NCI-H460 (cell line): ENCODE results near the gene ST3GAL3. TPM values are rescaled to one million over a fixed set of nuclear protein-coding genes. Genes with fewer than 3 reads are reported as not detected.

Source experiments
- DNase-seq: peaks from one replicate; pipeline ENCODE4 v3.0.0-alpha.2; 2016; ENCODE audit warnings: low read depth; ENCODE audit errors: extremely low read depth
- polyA plus RNA-seq: library from polyadenylated mRNA; depleted of rRNA; stranded (reverse); fragments of >200 nt; gene quantifications from 2 replicates; pipeline ENCODE4 v1.2.3, GENCODE V29; 2014; cell fraction: nucleus; rRNA removed
- total RNA-seq: library from RNA; depleted of rRNA; stranded (reverse); fragments of >200 nt; shearing (Covaris generic); gene quantifications from 2 replicates; pipeline ENCODE4 v1.2.3, GENCODE V29; 2014; rRNA removed

Gene ST3GAL3, protein sequence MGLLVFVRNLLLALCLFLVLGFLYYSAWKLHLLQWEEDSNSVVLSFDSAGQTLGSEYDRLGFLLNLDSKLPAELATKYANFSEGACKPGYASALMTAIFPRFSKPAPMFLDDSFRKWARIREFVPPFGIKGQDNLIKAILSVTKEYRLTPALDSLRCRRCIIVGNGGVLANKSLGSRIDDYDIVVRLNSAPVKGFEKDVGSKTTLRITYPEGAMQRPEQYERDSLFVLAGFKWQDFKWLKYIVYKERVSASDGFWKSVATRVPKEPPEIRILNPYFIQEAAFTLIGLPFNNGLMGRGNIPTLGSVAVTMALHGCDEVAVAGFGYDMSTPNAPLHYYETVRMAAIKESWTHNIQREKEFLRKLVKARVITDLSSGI
- total RNA-seq: 11.6 and 12.6 TPM in 2 replicates
- 10.7 and 14.3 TPM in 2 replicates for polyA plus RNA-seq

DNA sequence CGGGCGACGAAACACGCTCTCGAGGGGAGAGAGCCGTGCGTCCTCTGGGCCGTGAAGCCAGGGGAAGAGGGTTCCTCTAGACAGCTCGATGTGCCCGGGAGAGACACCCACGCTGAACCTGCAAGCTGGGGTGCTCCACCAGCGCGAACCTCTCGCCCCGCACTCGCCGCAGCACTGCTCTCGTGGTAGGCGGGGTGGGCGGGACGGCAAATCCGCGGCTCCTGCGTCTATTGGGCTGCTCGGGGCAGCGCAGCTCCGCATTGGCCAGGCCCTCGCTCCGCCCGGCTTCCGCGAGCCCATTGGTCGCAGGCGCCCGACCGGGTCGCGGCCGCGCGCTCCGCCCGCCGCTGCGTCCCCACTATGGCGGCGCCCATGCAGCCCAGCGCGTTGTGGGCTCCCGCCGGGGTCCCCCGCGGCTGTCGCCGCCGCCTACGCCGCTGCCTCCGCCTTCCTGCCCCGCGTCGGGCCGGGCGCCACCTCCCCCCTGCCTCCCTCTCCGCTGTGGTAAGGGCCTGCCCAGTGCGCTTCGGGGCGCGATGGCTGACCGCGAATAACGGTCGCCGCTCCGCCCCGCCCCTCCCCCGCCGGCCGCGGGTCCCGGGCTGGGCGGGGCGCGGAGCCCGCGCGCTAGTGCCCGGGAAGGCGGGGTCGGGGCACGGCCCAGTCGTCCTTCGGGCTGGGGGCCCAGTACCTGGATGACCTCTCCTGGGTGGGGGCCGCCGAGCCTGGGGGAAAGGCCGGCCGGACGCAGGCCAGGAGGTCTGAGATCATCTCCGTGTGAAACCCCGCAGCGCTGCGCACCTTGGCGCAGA is at the start of gene ST3GAL3:
ST3GAL3 (plus strand) TSS at position 347 of the 812 bp plus-strand sequence. CDS start 28,727 bp downstream, outside the sequence.
- DNase-seq: peak; percentile 85

- no peak for DNase-seq
These were observed 47.8 kb upstream of the ST3GAL3 start for GRCh38 chr1:43659212-43660166.

GRCh38 chr1:43660355-43660754 is 47.0 kb upstream of the ST3GAL3 start:
- no peak for DNase-seq

DNA sequence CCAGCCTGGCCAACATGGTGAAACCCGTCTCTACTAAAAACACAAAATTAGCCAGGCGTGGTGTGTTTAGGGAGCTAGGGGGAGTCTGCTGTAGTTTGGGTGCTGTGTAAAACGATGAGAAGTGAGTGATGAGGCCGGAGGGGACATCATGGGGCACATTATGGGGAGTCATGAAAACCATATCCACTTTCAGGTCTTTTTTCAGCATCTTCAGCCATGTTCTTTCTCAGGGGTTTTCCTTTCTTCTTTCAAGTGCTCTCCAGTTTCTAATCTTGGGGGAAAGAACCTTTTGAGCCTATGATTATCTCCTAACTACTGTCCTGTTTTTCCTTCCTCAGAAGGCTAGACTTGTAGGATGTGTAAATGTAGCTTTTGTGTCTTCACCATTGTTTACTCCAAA is 43.0 kb upstream of the ST3GAL3 start:
- no peak for DNase-seq

- no peak for DNase-seq
These were observed 40.7 kb upstream of the ST3GAL3 start for GRCh38 chr1:43666608-43667007.

GRCh38 chr1:43668956-43669355 is 38.4 kb upstream of the ST3GAL3 start:
- no peak for DNase-seq

DNA sequence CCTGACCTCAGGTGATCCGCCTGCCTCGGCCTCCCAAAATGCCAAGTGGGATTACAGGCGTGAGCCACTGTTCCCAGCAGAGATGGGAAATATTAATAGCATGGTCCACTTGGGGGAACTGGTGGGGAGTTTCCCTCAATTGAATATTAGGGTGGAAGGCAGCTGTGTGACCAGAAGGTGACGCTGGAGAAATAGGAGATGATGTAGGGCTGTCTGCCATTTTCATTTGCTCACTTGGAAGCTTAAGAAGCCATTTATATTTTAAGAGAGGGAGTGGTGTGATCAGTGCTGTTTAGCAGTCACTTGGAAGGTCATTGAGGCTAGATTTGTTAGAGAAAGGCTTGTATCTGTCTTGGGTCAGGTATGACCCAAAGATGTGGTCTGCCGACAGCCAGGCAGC is 37.5 kb upstream of the ST3GAL3 start:
- DNase-seq: no peak

DNA sequence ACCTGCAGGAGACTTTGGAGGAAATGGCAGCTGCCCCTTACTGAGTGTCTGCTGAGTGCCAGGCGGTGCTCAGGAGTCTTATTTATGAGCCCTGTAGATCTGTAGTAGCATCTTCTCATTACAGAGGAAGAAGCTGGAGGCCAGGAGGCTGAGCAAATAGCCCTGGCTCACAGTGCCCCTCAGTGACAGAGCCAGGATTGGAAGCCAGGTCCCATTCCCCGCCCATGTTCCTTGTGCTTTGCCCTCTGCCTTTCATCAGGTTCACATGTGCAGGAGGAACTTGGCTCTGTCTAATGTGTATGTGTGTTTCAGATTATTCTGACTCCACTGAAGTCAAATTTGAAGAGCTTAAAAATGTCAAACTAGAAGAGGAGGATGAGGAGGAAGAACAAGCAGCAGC is 36.1 kb upstream of the ST3GAL3 start:
- no peak for DNase-seq

- no peak for DNase-seq
These were observed 35.6 kb upstream of the ST3GAL3 start for GRCh38 chr1:43671626-43672330.

GRCh38 chr1:43673261-43673660 is 34.1 kb upstream of the ST3GAL3 start:
- DNase-seq: no peak

- no peak for DNase-seq
These were observed 28.4 kb upstream of the ST3GAL3 start for GRCh38 chr1:43678940-43679339.

DNA sequence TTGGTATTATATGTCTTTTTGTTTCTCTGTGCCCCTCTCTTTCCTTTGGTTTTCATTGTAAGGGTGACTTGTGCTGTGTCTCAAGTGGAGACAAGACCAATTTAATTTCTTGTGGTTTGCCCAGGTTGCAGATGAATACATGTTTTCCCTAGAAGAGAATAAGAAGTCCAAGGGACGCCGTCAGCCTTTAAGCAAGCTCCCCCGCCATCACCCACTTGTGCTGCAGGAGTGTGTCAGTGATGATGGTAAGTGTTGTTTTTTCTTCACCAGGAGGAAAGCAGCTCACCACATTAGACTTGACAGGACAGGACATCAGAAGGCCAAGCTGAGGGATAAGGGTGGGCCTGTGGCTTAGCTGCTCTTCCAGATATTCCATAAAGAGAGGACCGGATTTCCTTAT is 23.8 kb upstream of the ST3GAL3 start:
- no peak for DNase-seq

GRCh38 chr1:43686801-43687200 is 20.5 kb upstream of the ST3GAL3 start:
- DNase-seq: no peak

GRCh38 chr1:43687301-43688108 is 19.8 kb upstream of the ST3GAL3 start:
- no peak for DNase-seq

DNA sequence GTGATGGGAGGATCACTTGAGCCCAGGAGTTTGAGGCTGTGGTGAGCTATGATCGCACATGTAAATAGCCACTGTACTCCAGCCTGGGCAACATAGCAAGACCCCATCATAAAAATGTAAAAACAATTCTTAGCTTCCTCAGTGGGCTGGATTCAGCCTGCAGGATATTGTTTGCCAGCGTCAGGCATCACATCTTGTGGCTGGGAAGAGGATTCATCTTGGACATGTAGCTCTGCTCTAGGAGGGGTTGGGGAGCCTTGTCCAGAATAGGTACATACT is 19.3 kb upstream of the ST3GAL3 start:
- DNase-seq: no peak

DNA sequence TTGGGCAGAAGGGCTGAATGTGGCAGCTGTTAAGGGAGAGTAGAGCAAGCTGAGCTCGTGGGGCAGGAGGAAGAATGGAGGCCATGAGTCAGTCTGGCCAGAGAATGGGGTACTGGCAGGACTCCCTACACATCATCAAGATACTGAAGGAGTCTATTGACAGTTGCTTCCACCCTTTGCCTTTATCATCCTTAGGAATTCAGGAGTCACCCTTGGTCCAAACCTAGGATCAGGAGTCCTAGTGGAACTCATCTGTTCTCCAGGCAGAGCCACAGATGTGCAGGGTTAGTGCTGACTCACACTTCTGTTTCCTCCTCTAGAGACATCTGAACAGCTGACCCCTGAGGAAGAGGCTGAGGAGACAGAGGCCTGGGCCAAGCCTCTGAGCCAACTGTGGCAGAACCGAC is 18.7 kb upstream of the ST3GAL3 start:
- DNase-seq: no peak

DNA sequence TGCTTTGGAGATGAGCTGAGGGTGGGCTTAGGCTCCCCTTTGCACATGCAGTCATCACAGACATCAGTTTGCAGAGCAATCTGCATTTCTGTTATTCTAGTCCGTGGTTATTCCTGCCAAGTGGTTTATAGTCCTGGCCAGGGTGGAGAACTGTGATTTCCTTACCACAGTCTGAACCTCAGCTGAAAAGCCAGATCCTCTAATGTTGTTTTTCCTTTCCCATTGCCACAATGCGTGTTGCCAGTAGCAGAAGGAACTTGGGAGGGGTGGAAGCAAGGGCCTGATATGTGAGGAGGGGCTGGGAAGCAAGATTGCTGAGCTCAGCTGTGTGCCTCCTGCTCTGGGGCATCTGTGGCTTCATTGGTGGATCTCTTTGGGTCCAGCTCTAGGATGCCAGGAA is 18.0 kb upstream of the ST3GAL3 start:
- DNase-seq: no peak

DNA sequence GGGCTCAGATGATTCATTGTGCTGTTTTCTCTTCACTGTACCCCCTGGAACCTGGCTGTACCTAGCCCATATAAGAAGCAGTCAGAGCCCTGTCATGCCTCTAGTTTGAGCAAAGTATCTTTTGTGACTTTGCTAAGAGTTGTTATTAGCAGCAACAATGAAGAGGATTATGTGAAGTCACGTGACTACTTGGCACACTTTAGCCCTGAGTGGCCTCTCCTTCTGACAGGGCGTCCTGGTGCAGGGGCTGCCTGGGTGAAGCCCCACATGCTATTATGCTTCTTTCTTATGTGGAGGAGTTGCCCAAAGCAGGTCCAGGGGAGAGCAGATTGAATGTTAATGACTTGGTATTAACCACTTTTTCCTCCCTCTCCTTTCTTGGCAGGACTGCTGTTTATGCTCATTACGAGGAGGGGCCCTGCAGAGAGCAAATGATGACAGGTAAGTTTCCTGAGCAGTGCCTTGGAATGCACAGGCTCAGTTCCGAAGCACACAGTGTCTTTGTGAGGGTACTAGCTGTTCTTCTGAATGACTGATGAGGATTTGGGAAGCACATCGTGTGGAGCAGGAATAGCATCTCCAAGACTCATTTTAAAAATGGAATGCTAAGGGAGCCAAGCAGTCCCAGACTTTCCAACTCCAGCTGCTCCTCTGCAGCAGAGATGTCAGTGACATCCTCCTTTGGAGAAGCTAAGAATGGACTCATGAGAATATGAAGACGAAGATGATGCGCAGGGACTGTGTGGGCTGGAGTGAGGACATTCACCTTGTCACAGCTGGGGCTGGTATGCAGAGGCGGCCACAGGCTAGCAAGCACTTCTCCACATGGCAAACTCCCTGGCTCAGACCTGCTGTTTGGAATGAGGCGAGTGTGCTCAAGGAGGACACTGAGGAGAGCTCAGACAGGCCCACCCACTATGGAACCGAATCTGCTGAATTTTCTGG is 15.2 kb upstream of the ST3GAL3 start:
- no peak for DNase-seq
